ENCODE results near the gene CRAT. TPM values are rescaled to one million over a fixed set of nuclear protein-coding genes. Genes with fewer than 3 reads are reported as not detected.

CRAT gene
- total RNA-seq, 1 experiment from 2014 or later, result 16.1 TPM

- Histone ChIP-seq H3K9me2 (replicated peaks; ENCODE audit: low read length) (no peaks in the 10 kb centered on the region), H2AFZ (ENCODE audit: low read length) (no peak overlapping the region), H3K9me3 (ENCODE audit: low read length) (no peaks in the 10 kb centered on the region), H3K4me2 (ENCODE audit: low read length) (no peak overlapping the region), H3K36me3 (ENCODE audit: low read depth, low read length) (no peaks in the 10 kb centered on the region), H3K27me3 (ENCODE audit: low read length) (no peaks in the 10 kb centered on the region), H3K4me1 (ENCODE audit: insufficient read depth, low read length) (peaks cover 12% of the 10 kb centered on the region), H3F3A (ENCODE audit: low read length, unreplicated experiment) (no peaks in the 10 kb centered on the region), H3K4me3 (ENCODE audit: low read length) (no peak overlapping the region), H3K9ac (ENCODE audit: low read length) (no peak overlapping the region), H3K27ac (ENCODE audit: low read length) (no peak overlapping the region), H4K20me1 (ENCODE audit: low read length) (no peaks in the 10 kb centered on the region), H3K79me2 (ENCODE audit: low read length) (no peaks in the 10 kb centered on the region)
- POLR2A ChIA-PET (ENCODE audit: unreplicated experiment), result no interaction called here
- no peak for DNase-seq
- no TSS peak for BruUV-seq (replicated peaks)
- no peak for TF ChIP-seq CTCF (conservative IDR thresholded peaks at IDR 0.05; ENCODE audit: low read depth, low read length)
- TF ChIP-seq EZH2phosphoT487 (IDR thresholded peaks at IDR 0.05; ENCODE audit: borderline replicate concordance, low read length), result no peak
- no peak for TF ChIP-seq EZH2 (IDR thresholded peaks at IDR 0.05; ENCODE audit: low read length, unreplicated experiment)
- CTCF ChIA-PET, result no interaction called here
- no peak for ATAC-seq
- intact Hi-C loops (cut with micrococcal nuclease), result no loop called here
These were observed 4.5 kb downstream of the CRAT start for GRCh38 chr9:129105857-129106694.

- H2AFZ ChIP-seq (ENCODE audit: low read length), result no peak overlapping the region
- ATAC-seq (no peak), DNase-seq (no peak)
- no peak overlapping the region for H3K27ac ChIP-seq (ENCODE audit: low read length)
- H3K9me2 ChIP-seq (replicated peaks; ENCODE audit: low read length), result no peaks in the 10 kb centered on the region
- intact Hi-C loops (cut with micrococcal nuclease), result no loop called here
- no peak overlapping the region for H3K4me3 ChIP-seq (ENCODE audit: low read length)
- ChIA-PET POLR2A (ENCODE audit: unreplicated experiment) (no interaction called here), CTCF (no interaction called here)
- no TSS peak for BruUV-seq (replicated peaks)
- H3K36me3 ChIP-seq (ENCODE audit: low read depth, low read length), result no peaks in the 10 kb centered on the region
- no peak for TF ChIP-seq EZH2 (IDR thresholded peaks at IDR 0.05; ENCODE audit: low read length, unreplicated experiment)
- TF ChIP-seq CTCF (conservative IDR thresholded peaks at IDR 0.05; ENCODE audit: low read depth, low read length), result no peak
- no peak for TF ChIP-seq EZH2phosphoT487 (IDR thresholded peaks at IDR 0.05; ENCODE audit: borderline replicate concordance, low read length)
- H3K4me2 ChIP-seq (ENCODE audit: low read length), result no peak overlapping the region
- H3K9me3 ChIP-seq (ENCODE audit: low read length), result no peaks in the 10 kb centered on the region
- no peaks in the 10 kb centered on the region for H3K27me3 ChIP-seq (ENCODE audit: low read length)
- H4K20me1 ChIP-seq (ENCODE audit: low read length), result no peaks in the 10 kb centered on the region
- peaks cover 7% of the 10 kb centered on the region for H3K4me1 ChIP-seq (ENCODE audit: insufficient read depth, low read length)
- H3K79me2 ChIP-seq (ENCODE audit: low read length), result no peaks in the 10 kb centered on the region
- no peak overlapping the region for H3K9ac ChIP-seq (ENCODE audit: low read length)
- H3F3A ChIP-seq (ENCODE audit: low read length, unreplicated experiment), result no peaks in the 10 kb centered on the region
These were observed 6.5 kb downstream of the CRAT start for GRCh38 chr9:129104051-129104450.

- Histone ChIP-seq H3K27me3 (ENCODE audit: low read length) (no peaks in the 10 kb centered on the region), H3K4me3 (ENCODE audit: low read length) (no peak overlapping the region), H2AFZ (ENCODE audit: low read length) (no peak overlapping the region), H3K9ac (ENCODE audit: low read length) (no peak overlapping the region), H4K20me1 (ENCODE audit: low read length) (no peaks in the 10 kb centered on the region), H3K9me3 (ENCODE audit: low read length) (no peaks in the 10 kb centered on the region), H3K4me1 (ENCODE audit: insufficient read depth, low read length) (peaks cover 3% of the 10 kb centered on the region; the same call in 1 of the 2 replicates), H3K27ac (ENCODE audit: low read length) (no peak overlapping the region), H3K4me2 (ENCODE audit: low read length) (no peak overlapping the region), H3F3A (ENCODE audit: low read length, unreplicated experiment) (no peaks in the 10 kb centered on the region), H3K36me3 (ENCODE audit: low read depth, low read length) (no peaks in the 10 kb centered on the region), H3K9me2 (replicated peaks; ENCODE audit: low read length) (no peaks in the 10 kb centered on the region), H3K79me2 (ENCODE audit: low read length) (no peaks in the 10 kb centered on the region)
- intact Hi-C loops (cut with micrococcal nuclease), result no loop called here
- POLR2A ChIA-PET (ENCODE audit: unreplicated experiment), result no interaction called here
- no TSS peak for BruUV-seq (replicated peaks)
- CTCF ChIA-PET, result no interaction called here
- ATAC-seq (no peak), DNase-seq (no peak)
- TF ChIP-seq CTCF (conservative IDR thresholded peaks at IDR 0.05; ENCODE audit: low read depth, low read length) (no peak), EZH2phosphoT487 (IDR thresholded peaks at IDR 0.05; ENCODE audit: borderline replicate concordance, low read length) (no peak), EZH2 (IDR thresholded peaks at IDR 0.05; ENCODE audit: low read length, unreplicated experiment) (no peak)
These were observed 7.0 kb downstream of the CRAT start for GRCh38 chr9:129103595-129103965.
